Memory B cell (primary cell): ENCODE data around the gene SMARCC1.
"Not testable (repeated sequence)": the region's sequence is repeated elsewhere in the genome, so short reads cannot be mapped to it uniquely, and the experiment has no call there.

Source experiments
- ATAC-seq: fragments of 150-1000 bp; cut with Tn5 transposase; 2 replicates; pipeline ENCODE4 v1.10.0; 2021; ENCODE audit warnings: low read depth, mild to moderate bottlenecking, moderate library complexity
- DNase-seq, 2 donors: peaks; one replicate each; pipeline ENCODE4 v3.0.0; 2022; ENCODE audit warnings: low spot score in 2 of 2
- H3K27ac Mint-ChIP-seq: one replicate; pipeline ENCODE4 v1.8.0; 2022; ENCODE audit warnings: mild to moderate bottlenecking, moderate library complexity, mixed read lengths
- H3K27me3 Mint-ChIP-seq: one replicate; pipeline ENCODE4 v1.8.0; 2022; ENCODE audit warnings: mixed read lengths
- H3K36me3 Mint-ChIP-seq: one replicate; pipeline ENCODE4 v1.8.0; 2022; ENCODE audit warnings: mild to moderate bottlenecking, mixed read lengths
- H3K4me1 Mint-ChIP-seq: one replicate; pipeline ENCODE4 v1.8.0; 2022; ENCODE audit warnings: mixed read lengths
- H3K4me3 Mint-ChIP-seq: one replicate; pipeline ENCODE4 v1.8.0; 2022; ENCODE audit warnings: mild to moderate bottlenecking, moderate library complexity, mixed read lengths
- H3K9me3 Mint-ChIP-seq: one replicate; pipeline ENCODE4 v1.8.0; 2022; ENCODE audit warnings: mixed read lengths

The SMARCC1 gene

DNA sequence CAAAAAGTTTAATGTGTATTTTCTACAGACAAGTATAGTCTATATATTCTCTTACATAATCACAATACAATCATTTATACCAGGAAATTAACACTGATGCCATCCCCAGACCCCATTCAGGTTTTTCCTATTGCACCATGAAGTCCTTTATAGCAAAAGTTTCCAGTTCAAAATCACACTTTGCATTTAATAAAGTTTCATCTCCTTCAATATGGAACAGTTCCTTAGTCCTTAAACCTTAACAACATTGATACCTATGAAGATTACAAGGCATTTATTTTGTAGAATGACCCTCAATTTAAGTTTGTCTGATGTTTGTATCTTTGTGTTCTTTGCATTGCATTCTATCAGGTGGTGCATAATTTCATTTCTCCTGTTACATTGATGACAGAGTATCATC, 2.0 kb upstream of the SMARCC1 start:
- no peak overlapping the region for H3K4me3 Mint-ChIP-seq
- no peaks in the 10 kb centered on the region for H3K36me3 Mint-ChIP-seq
- no peak for DNase-seq
- H3K9me3 Mint-ChIP-seq = no peaks in the 10 kb centered on the region
- no peak overlapping the region for H3K27ac Mint-ChIP-seq
- H3K4me1 Mint-ChIP-seq = peaks cover 14% of the 10 kb centered on the region
- no peak for ATAC-seq
- no peaks in the 10 kb centered on the region for H3K27me3 Mint-ChIP-seq

DNA sequence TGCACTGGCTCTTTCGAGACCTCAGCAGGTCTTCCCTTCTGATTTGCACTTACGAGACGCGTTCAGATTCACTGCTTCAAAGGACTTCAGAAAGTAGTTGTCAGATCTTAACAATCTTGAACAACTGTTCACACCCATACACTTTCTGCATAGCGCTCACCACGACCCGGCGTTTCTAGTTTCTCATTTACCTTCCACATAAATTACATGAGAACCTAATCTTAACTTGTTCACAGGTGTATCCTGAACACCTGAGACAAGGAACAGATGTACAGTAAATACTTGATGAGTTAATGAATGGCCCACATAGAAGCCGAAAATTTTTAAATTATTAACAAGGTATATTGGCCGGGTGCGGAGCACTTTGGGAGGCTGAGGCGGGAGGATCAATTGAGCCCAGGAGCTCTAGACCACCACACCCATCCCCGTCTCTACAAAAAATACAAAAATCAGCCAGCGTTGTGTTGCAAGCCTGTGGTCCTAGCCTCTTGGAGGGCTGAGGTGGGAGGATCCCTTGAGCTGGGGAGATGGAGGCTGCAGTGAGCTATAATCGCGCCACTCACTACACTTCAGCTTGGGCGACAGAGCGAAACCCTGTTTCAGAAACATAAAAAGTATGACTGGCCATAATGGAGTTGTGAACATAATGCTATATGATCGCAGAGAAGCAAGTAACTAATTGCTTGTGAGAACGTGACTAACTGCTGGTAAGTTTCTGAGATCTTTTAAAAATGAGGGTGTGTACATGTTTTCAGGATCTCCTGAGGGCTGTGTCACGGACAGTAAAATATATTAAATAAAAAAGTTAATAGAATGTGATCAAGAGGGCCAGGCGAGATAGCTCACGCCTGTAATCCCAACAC, 984 bp upstream of the SMARCC1 start:
- H3K36me3 Mint-ChIP-seq = no peaks in the 10 kb centered on the region
- ATAC-seq = no peak
- DNase-seq = no peak
- H3K27me3 Mint-ChIP-seq = no peaks in the 10 kb centered on the region
- H3K9me3 Mint-ChIP-seq = no peaks in the 10 kb centered on the region
- H3K27ac Mint-ChIP-seq = peak overlapping the region; percentile 98
- peak overlapping the region; percentile 99 for H3K4me3 Mint-ChIP-seq
- peaks cover 16% of the 10 kb centered on the region for H3K4me1 Mint-ChIP-seq

DNA sequence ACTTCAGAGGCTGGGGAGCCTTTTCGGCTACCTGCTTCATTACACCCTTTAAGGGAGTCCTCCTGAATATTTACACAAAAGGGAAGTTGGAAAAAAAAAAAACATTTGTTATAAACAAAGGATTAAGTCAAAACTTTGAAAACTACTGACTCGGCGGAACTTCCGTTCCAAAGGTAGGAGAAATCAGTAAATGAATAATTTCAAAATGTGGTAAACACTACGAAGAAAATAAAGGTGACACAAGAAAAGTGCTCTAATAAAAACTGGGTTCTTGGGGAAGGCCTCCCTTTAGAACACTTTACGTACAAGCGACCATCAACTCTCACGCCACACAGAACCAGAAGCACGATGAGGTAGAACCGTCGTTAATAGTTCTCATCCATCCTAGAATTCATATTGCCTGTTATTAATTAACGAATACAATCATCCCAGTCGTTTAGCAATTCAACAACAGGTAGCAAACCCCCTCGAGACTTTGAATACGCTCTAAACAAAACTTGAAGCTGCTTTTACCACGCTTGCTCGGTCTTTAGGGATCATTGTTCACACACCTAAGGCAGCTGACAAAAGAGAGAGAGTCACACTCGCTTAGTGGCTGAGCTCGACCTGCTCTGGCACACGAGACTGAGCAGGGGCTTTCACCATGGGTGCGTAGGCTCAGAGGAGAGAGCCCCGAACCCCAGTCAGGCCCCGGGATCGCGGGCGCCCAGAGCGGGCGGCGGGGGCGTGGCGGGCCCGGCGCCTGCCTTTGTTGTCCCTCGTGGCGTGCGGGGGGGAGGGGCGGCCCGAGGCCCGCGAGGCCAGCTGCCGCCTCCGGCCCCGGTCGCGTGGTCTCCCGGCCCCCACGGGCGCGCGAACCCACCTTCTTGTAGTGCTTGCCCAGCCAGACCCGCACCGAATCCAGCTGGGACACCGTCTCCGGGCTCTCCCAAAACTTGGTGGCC, 680 bp downstream of the SMARCC1 start:
- Mint-ChIP-seq H3K36me3 (no peaks in the 10 kb centered on the region), H3K27me3 (no peaks in the 10 kb centered on the region), H3K4me1 (peaks cover 16% of the 10 kb centered on the region), H3K4me3 (peak overlapping the region; percentile 99), H3K27ac (peak overlapping the region; percentile 98), H3K9me3 (no peaks in the 10 kb centered on the region)
- DNase-seq (peak in 1 of 2 donors; percentile 59), ATAC-seq (peak; percentile 58)

DNA sequence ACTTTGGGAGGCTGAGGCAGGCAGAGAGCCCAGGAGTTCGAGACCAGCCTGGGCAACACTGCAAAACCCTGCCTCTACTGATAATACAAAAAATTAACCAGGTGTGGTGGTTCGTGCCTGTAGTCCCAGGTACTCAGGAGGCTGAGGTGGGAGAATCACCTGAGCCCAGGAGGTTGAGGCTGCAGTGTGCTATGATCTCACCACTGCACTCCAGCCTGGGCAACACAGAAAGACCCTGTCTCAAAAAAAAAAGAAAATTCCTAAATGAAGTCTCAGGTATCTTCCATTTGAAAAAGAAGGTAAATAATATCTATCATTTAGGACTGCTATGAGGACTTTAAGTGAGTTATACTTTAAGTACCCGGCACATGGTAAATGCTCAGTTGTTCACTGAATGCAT, 2.9 kb downstream of the SMARCC1 start:
- no peak for DNase-seq
- H3K36me3 Mint-ChIP-seq = no peaks in the 10 kb centered on the region
- peak overlapping the region; percentile 8 for H3K4me3 Mint-ChIP-seq
- H3K27ac Mint-ChIP-seq = no peak overlapping the region
- peaks cover 20% of the 10 kb centered on the region for H3K4me1 Mint-ChIP-seq
- no peaks in the 10 kb centered on the region for H3K9me3 Mint-ChIP-seq
- H3K27me3 Mint-ChIP-seq = no peaks in the 10 kb centered on the region
- no peak for ATAC-seq

DNA sequence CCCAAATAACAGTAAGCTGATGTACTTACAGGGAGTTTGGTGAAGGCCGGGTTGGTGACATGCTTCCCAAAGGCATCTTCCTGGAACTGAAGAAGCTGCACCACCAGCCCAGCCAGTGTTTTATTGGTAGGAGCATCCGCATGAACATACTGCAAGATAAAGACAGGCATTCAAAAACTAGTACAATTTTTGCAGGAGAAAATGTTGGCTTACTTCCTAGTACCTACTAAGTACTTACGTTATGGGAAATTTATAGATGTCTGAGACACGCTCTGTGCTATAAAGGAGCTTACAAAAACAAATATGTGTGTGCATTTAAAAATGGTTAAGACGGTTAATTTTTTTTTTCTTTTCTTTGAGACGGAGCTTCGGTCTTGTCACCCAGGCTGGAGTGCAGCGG, 8.9 kb downstream of the SMARCC1 start:
- ATAC-seq (no peak), DNase-seq (no peak)
- Mint-ChIP-seq H3K9me3 (no peaks in the 10 kb centered on the region), H3K27me3 (no peaks in the 10 kb centered on the region), H3K4me3 (no peak overlapping the region), H3K4me1 (peaks cover 10% of the 10 kb centered on the region), H3K36me3 (peaks cover 15% of the 10 kb centered on the region), H3K27ac (no peak overlapping the region)

DNA sequence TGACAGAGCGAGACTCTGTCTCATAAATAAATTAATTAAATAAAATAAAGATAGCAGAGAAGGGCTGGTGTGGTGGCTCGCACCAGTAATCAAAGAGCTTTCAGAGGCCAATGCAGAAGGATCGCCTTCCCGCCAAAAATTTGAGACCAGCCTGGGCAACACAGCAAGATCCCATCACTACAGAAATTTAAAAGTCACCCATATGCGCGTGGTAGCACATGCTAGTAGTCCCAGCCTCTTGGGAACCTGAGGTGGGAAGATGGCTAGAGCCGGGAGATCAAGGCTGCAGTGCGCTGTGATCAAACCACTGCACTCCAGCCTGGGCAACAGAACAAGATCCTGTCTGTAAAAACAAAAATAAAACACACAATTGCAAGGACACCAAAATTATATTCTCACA, 9.6 kb downstream of the SMARCC1 start:
- H3K9me3 Mint-ChIP-seq = no peaks in the 10 kb centered on the region
- ATAC-seq (no peak), DNase-seq (no peak)
- no peaks in the 10 kb centered on the region for H3K27me3 Mint-ChIP-seq
- H3K27ac Mint-ChIP-seq = no peak overlapping the region
- H3K36me3 Mint-ChIP-seq = peaks cover 15% of the 10 kb centered on the region
- peaks cover 10% of the 10 kb centered on the region for H3K4me1 Mint-ChIP-seq
- no peak overlapping the region for H3K4me3 Mint-ChIP-seq

DNA sequence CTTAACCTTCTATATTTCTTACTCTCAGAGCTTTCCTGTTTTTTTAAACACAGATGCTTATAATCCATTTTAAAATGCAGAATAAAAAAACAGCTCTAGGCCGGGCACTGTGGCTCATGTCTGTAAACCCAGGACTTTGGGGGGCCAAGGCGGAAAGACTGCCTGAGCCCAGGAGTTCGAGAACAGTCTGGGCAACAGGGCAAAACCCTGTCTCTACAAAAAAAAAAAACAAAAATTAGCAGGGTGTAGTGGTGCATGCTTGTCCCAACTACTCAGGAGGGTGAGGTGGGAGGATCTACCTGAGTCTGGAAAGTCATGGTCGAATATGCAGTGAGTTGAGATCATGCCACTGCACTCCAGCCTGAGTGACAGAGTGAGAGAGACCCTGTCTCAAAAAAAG, 15.5 kb downstream of the SMARCC1 start:
- peaks cover 13% of the 10 kb centered on the region for H3K36me3 Mint-ChIP-seq
- H3K9me3 Mint-ChIP-seq = no peaks in the 10 kb centered on the region
- peaks cover 5% of the 10 kb centered on the region for H3K4me1 Mint-ChIP-seq
- no peaks in the 10 kb centered on the region for H3K27me3 Mint-ChIP-seq
- ATAC-seq = no peak
- no peak overlapping the region for H3K27ac Mint-ChIP-seq
- no peak for DNase-seq
- no peak overlapping the region for H3K4me3 Mint-ChIP-seq

DNA sequence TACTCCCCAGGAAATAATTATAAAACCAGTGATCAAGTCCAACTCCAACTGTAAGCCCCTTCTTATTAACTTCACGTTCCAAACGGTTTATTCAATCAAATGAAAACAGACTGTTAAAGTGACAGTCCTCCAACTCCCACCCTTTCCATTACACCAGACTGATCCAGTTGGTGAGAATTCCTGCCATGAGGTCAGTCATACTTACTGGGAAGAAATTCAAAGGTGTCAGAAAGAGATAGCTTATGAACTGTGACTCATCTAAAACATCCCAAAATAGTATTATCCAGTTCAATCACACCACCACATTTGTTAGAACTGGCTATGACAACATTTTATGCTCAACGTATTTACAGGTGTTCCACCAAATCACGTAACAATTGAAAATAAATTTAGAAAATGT, 19.5 kb downstream of the SMARCC1 start:
- Mint-ChIP-seq H3K4me3 (no peak overlapping the region), H3K36me3 (peaks cover 8% of the 10 kb centered on the region), H3K27me3 (no peaks in the 10 kb centered on the region), H3K27ac (peak overlapping the region; percentile 80), H3K9me3 (no peaks in the 10 kb centered on the region), H3K4me1 (peaks cover 3% of the 10 kb centered on the region)
- ATAC-seq = no peak
- no peak for DNase-seq

DNA sequence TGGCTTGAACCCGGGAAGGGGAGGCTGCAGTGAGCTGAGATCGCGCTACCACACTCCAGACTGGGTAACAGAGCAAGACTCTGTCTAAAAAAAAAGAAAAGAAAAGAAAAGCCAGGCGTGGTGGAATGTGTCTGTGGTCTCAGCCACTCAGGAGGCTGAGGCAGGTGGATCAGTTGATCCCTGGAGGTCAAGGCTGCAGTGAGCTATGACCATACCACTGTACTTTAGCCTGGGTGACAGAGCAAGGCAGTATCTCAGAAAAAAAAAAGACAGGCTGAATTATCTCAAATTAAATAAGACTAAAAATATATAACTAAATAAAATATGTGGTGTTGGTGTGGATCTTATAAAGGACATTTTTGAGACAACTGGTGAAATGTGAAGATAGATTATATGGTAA, 20.6 kb downstream of the SMARCC1 start:
- DNase-seq (no peak), ATAC-seq (no peak)
- Mint-ChIP-seq H3K4me3 (no peak overlapping the region), H3K27me3 (no peaks in the 10 kb centered on the region), H3K27ac (peak overlapping the region; percentile 80), H3K4me1 (peaks cover 6% of the 10 kb centered on the region), H3K36me3 (peaks cover 13% of the 10 kb centered on the region), H3K9me3 (no peaks in the 10 kb centered on the region)

DNA sequence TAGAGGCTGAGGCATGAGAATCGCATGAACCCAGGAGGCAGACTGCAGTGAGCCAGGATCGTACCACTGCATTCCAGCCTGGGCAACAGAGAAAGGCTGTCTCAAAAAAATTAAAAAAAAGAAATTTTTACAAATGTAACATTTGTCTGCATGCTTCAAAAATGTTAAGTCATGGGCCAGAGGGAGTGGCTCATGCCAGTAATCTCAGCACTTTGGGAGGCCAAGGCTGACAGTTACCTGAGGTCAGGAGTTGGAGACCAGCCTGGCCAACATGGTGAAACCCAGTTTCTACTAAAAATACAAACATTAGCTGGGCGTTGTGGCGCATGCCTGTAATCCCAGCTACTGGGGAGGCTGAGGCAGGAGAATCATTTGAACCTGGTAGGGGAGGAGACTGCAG, 21.5 kb downstream of the SMARCC1 start:
- H3K4me1 Mint-ChIP-seq, DNase-seq, H3K4me3 Mint-ChIP-seq, ATAC-seq, H3K9me3 Mint-ChIP-seq, H3K27me3 Mint-ChIP-seq: not testable (repeated sequence)
- Mint-ChIP-seq H3K36me3 (peaks cover 13% of the 10 kb centered on the region), H3K27ac (peak overlapping the region; percentile 80)

DNA sequence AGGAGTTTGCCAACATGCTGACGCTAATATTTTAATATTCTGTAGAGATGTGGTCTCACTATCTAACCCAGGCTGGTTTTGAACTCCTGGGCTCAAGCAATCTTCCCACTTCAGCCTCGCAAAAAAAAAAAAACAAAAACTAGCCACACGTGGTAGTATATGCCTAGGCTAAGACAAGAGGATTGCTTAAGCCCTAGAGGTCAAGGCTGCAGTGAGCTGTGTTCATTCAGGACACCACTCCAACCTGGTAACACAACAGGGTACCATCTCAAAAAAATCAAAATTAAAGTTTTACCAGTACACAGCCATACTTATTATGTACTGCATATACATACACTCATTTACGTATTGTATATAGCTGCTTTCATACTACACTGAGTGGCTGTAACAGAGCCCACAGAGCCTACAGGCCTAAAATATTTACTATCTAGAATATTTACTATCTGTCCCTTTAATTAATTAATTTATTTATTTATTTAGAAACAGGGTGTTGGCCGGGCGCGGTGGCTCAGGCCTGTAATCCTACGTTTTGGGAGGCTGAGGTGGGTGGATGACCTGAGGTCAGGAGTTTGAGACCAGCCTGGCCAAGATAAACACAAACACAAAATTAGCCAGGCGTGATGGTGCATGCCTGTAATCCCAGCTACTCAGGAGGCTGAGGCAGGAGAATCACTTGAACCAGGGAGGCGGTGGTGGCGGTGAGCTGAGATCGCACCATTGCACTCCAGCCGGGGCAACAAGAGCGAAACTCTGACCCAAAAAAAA, 23.2 kb downstream of the SMARCC1 start:
- ATAC-seq (no peak), DNase-seq (no peak)
- H3K27ac Mint-ChIP-seq = no peak overlapping the region
- H3K27me3 Mint-ChIP-seq = no peaks in the 10 kb centered on the region
- no peaks in the 10 kb centered on the region for H3K9me3 Mint-ChIP-seq
- H3K4me1 Mint-ChIP-seq = peaks cover 6% of the 10 kb centered on the region
- H3K4me3 Mint-ChIP-seq = no peak overlapping the region
- H3K36me3 Mint-ChIP-seq = peaks cover 12% of the 10 kb centered on the region

DNA sequence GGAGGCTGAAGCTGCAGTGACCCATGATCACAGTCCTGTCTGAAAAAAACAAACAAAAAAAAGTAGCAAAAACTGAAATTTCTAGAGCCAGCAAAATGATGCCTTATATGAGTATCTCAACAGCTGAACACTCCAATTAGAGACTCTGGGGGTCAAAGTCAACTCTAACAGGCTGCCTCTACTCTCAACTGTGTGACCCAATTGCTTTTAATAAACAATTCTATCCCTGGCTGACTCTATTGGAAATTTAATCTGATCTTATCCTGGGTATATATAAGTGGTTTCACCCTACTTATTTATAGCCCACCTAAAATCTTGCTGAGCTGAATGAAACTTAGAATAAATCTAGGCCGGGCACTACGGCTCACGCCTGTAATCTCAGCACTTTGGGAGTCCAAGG, 29.0 kb downstream of the SMARCC1 start:
- no peak for ATAC-seq
- peaks cover 16% of the 10 kb centered on the region for H3K36me3 Mint-ChIP-seq

DNA sequence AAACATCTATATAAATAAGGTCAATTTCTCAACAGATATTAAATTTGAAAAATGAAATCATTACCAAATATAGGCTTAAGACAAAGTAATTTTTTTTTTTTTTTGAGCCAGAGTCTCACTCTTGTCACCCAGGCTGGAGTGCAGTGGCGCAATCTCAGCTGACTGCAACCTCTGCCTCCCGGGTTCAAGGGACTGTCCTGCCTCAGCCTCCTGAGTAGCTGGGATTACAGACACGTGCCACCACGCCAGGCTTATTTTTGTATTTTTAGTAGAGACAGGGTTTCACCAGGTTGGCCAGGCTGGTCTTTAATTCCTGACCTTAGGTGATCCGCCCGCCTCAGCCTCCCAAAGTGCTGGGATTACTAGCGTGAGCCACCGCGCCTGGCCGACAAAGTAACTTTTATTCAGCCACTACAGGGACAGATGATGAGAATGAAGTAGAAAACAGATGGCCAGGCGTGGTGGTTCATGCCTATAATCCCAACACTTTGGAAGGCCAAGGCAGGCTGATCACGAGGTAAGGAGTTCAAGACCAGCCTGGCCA, 30.8 kb downstream of the SMARCC1 start:
- ATAC-seq, DNase-seq, H3K9me3 Mint-ChIP-seq, H3K4me3 Mint-ChIP-seq, H3K27ac Mint-ChIP-seq, H3K27me3 Mint-ChIP-seq, H3K4me1 Mint-ChIP-seq: not testable (repeated sequence)
- H3K36me3 Mint-ChIP-seq = peaks cover 11% of the 10 kb centered on the region

More for the DNA sequence above, 29.0 kb downstream of the SMARCC1 start:
- Mint-ChIP-seq H3K9me3 (no peaks in the 10 kb centered on the region), H3K27me3 (no peaks in the 10 kb centered on the region), H3K4me1 (peaks cover 9% of the 10 kb centered on the region), H3K27ac (no peak overlapping the region), H3K4me3 (no peak overlapping the region)
- no peak for DNase-seq
